ENCODE data around the gene SMAD3.
"Not testable (repeated sequence)": the region's sequence is repeated elsewhere in the genome, so short reads cannot be mapped to it uniquely, and the experiment has no call there.

The SMAD3 gene

GRCh38 chr15:67142767-67143100 is 77.3 kb downstream of the SMAD3 start:
- DNase-seq (ENCODE audit: low read depth), result no peak

DNA sequence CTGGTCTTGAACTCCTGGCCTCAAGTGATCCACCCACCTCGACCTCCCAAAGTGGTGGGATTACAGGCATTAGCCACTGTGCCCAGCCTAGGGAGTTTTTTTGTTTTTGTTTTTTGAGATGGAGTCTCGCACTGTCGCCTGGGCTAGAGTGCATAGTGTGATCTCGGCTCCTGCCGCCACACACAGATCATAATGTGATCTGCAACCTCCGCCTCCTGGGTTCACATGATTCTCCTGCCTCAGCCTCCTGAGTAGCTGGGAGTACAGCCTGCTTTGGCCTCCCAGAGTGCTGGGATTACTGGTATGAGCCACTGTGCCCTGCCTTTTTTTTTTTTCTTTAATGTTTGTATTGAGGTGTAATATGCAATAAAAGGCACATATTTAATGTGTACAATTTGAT is 78.2 kb downstream of the SMAD3 start:
- DNase-seq (ENCODE audit: low read depth), result no peak

DNA sequence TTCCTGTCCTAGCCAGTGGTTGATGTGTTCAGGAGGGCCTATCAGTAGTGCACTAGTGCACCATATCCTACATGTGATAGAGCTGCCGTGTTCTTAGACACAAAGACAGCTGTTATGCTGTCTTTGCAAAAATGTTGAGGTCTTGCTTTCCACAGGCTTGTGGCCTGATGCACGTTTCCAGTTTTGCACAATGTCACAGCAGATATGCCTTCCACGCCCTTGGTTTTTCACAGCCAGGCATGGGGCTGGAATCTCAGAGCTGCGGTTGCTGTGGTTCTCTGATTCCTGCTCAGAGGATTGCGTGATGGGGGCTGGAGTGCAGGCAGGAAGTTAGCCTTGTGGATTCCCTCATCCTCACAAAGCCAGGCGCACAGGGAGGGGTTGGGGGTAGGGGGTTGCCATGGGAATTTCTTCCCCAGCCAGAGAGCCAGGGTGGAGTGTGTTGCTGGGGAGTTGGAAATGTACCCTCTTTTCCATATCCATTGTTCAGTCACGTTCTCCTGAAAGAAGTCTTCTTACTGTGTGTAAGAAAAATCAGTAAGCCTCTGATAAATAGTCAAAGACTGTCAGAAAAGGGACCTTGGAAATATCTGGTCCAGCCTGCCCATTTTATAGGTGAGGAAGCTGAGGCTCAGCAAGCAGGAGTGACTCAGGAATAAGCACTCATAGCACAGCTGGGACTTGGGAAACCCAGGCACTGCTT is 79.4 kb downstream of the SMAD3 start:
- no peak for DNase-seq (ENCODE audit: low read depth)

DNA sequence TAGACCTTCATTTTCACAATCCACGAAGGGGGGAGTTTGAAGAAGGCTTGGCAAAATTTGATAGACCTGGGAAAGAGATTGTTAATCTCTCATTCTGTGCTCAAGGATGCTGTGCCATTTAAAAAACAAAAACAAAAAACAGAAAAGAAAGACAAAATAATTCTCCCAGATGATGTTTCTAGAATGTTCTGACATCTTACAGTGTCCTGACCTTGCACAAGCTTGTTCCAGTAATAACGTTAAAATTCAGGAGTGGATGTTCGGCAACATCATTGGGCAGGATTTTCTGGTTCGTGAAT is 79.9 kb downstream of the SMAD3 start:
- DNase-seq (ENCODE audit: low read depth), result no peak

DNA sequence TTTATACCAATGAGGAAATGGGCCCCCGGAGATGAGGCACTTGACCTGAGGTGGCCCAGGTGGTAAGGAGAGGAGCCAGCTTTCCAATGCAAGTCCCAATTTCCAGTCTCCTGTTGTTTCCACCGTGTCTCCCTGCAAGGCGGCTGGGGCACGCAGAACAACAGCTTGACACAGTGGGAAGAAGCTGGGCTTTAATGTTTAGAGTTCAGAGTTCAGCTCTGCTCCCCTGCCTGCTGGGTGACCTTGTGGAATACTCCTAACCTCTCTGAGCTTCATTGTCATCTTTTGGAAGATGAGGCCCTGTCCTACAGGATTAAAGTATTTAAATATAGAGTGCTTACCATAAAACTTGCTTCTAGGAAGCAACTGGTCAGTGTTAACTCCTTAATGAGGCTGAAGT is 80.3 kb downstream of the SMAD3 start:
- no peak for DNase-seq (ENCODE audit: low read depth)

DNA sequence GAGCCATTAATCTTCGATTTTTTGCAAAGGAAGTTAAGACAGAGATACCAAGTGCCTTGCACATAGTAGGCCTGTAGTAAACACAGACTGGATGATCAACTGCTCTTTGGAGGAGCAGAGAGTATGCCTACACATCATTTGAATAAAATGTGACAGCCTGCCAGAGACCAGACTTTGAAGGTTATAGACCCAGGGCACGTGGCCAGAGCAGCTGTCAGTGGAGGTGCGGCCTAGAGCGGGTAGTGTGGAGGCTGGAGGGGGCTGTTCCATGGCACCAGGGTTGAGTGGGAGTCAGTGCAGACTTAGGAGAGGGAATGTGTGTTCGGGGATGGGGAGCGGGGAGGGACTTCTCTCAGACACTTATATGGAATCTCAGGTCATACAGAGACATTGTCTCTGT is 80.8 kb downstream of the SMAD3 start:
- DNase-seq (ENCODE audit: low read depth), result no peak

DNA sequence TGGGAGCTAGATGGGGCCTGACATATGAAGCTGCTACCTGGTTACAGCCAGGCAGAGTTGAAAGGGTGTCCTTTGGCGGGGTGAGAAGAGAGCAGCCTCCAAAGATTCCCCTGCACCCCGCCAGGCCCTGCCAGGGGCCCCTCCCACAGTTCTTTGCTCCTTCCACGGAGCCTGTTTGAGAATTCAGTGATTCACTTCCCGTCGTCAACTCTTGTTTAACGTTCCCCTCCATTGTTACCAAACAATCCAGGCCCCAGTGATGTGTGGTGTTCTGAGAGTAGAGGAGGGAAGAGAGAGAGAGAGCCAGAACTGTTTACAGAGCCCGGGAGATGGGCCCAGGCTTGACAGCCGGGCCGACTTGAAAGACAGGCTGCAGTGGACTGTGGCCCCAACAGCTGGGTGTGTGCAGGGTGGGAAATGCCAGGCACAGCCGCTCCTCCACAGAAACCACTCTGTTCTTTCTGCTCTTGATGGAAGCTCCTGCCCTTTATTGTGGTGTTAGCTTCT is 81.5 kb downstream of the SMAD3 start:
- no peak for DNase-seq (ENCODE audit: low read depth)

- DNase-seq (ENCODE audit: low read depth), result no peak
These were observed 82.1 kb downstream of the SMAD3 start for GRCh38 chr15:67147396-67147949.

DNA sequence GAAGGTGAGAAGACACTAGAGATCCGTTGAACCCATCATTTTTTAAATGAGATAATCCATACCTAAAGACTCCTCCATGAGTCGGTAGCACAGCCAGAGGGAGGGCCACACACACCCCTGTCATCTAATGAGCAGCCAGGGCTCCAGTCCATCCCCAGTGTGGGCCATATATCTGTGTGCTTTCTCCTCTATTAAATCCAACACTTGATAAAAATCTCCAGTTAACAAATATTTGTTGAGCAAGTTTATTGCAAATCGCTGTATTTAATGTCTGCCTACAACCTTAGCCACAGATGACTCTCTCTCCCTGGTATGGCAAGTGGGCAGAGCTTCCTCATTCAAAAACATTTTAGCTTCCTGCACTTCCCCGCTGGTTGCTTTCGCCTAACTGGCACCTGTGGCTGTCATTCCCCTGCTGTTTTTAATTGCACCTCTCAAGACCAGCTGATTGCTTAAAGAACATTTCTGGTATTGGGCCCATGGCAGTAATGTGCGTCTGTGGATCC is 82.8 kb downstream of the SMAD3 start:
- DNase-seq (ENCODE audit: low read depth), result no peak

- no peak for DNase-seq (ENCODE audit: low read depth)
These were observed 83.8 kb downstream of the SMAD3 start for GRCh38 chr15:67149068-67149772.

DNA sequence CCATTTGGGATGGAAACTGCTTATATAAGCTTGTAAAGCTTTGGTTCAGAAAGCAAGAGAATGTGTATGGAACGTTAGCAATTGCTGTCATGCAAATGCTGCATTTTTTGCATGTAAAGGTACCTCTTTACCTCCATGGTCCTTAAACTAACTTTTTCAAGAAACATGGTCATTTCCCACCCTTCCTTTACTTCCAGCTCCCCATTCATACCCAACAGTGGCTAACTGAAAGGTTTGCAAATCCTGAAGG is 84.3 kb downstream of the SMAD3 start:
- DNase-seq (ENCODE audit: low read depth), result no peak

GRCh38 chr15:67150023-67150860 is 84.8 kb downstream of the SMAD3 start:
- no peak for DNase-seq (ENCODE audit: low read depth)

GRCh38 chr15:67152429-67152828 is 87.0 kb downstream of the SMAD3 start:
- DNase-seq (ENCODE audit: low read depth), result no peak

DNA sequence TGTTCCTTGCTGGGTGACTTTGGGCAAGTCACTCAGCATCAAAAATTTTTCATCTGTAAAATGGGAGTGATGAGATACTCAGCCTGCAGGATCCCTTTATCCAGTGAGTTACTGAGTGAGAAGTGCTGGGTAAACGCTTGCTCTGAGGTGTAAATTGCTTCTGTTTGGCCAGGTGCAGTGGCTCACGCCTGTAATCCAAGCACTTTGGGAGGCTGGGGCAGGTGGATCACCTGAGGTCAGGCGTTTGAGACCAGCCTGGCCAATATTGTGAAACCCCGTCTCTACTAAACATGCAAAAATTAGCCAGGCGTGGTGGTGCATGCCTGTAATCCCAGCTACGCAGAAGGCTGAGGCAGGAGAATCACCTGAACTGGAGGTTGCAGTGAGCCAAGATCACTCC is 87.6 kb downstream of the SMAD3 start:
- DNase-seq (ENCODE audit: low read depth), result not testable (repeated sequence)

DNA sequence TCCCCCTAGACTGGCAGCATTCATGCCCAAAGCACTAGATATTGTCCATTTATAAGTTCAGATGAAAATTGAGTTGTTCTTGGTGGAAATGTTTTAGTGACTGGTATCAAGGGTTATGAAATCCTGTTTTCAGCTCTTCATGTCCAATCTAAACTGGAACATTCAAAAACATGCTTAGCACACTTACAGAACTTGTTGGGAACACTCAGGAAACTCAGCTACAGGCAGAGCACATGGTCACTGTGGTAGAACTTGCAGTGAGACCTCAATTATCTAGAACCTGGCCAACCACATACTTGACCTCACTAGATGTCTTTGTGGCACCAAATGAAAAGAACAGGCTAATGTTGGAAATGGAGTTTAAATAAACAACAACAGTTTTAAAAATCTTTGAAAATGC is 88.8 kb downstream of the SMAD3 start:
- no peak for DNase-seq (ENCODE audit: low read depth)

DNA sequence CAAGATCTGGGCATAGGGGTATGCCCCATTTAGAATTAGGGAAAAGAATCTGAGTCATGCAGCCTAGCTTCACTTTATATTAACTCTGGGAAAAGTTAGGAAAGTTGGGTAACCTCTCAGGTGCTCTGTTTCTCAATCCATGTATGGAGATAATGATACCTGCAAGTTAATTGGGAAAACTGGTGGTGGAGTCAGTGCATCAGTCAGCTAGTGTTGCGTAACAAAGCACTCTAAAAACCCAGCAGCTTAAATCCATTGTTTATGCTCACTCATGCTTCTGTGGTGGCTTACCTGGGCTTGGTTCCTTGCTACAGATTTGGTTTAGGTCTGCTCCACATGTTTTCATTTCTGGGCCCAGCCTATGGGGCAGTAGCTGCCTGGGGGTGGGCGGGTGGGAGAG is 91.0 kb downstream of the SMAD3 start:
- DNase-seq (ENCODE audit: low read depth), result no peak

DNA sequence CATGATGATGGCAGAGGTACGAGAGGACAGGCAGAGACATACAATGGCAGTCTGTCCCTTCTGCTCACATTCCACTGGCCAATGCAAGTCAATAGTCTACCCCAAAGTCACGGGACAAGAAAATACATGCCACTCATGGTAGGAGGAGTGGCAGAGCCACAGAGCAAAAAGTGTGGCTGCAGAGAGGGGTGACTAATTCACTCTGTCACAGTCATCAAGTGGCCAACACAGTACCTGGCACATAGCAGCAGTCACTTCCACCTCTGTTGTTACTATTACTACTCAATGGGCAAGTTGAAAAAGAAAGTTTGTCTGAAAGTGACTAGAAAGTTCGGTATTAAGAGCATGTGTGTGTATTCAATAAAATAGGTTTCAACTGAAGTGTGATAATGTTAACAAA is 91.4 kb downstream of the SMAD3 start:
- no peak for DNase-seq (ENCODE audit: low read depth)

GRCh38 chr15:67157521-67158252 is 92.3 kb downstream of the SMAD3 start:
- no peak for DNase-seq (ENCODE audit: low read depth)

DNA sequence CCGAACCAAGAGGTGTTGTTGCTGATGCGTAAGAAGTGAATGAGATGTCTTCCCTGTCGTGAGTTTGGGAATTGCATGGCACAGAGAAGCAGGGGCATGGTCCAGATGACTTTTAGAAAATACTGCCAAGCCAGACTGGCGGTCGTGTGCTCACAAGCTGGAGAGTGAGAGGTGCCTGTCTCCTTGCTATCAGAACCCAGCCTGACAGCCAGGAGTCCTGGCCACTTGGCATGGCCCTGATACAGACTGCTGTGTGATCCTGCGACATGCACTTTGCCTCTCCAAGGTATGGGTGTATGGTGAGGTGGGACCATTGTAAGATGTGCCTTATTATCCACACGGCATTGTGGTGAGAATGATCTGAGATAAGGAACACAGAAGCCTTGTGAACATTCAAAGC is 93.0 kb downstream of the SMAD3 start:
- DNase-seq (ENCODE audit: low read depth), result peak; percentile 15

DNA sequence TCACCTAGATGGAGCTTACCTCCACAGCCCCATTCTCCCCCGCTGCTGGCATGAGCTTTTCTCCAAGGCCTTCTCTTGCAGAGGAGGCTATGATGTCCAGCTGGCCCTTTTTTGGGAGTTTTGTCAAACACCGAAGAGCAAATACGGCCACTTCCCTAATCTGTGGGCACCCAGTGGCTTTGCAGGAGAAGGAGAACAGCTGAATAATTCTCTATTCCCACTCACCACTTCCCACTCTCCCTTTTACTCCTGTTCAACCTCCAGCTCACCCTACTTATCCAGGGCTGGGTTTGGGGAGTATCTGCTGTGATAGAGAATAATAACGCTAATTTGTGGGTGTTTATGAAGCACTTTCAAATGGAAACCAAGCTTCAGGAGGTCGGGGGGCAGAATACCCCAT is 96.0 kb downstream of the SMAD3 start:
- no peak for DNase-seq (ENCODE audit: low read depth)

- no peak for DNase-seq (ENCODE audit: low read depth)
These were observed 96.5 kb downstream of the SMAD3 start for GRCh38 chr15:67161881-67162280.

DNA sequence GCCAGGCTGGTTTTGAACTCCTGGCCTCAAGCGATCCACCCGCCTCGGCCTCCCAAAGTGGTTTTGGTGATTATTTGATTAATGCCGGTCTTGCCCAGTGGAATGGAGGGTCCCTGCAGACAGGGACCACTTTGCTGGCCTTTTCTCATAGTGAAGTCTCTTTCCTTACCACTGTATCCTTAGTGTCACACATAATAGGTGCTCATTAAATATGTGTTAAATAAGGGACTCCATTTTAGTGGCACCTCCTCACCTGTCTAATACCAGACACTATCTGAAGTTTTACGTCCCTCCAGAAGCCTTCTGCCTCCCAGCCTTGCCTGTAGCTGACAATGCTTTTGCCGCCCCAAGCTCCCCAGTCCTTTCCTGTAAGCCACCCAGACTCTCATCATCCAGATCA is 97.8 kb downstream of the SMAD3 start:
- no peak for DNase-seq (ENCODE audit: low read depth)
